GM23338 (cell line): Measurements from ENCODE around the gene NEK11. TPM values are rescaled to one million over a fixed set of nuclear protein-coding genes. Genes with fewer than 3 reads are reported as not detected.
A peak's percentile ranks its signal among the peaks of the same experiment; 100 is the strongest.

ENCODE experiments used
- ATAC-seq: fragments of 200-7000 bp; cut with Tn5 transposase; 3 replicates; pipeline ENCODE4 v1.9.1; 2020
- DNase-seq: peaks from one replicate; pipeline ENCODE4 v3.0.0-alpha.2; 2015; ENCODE audit warnings: low spot score
- H2AFZ ChIP-seq: fragments of 200-600 bp; sonication (generic); 2 replicates; pipeline ENCODE4 v1.8.0; 2016; ENCODE audit warnings: antibody characterized with exemption, mild to moderate bottlenecking, moderate library complexity
- H3F3A ChIP-seq: fragments of 200-600 bp; sonication (generic); replicated peaks from 2 replicates; pipeline ENCODE4 v1.8.0; 2017; ENCODE audit warnings: antibody characterized with exemption, mixed run types, low read depth
- H3K27ac ChIP-seq: fragments of 200-600 bp; sonication (generic); 2 replicates; pipeline ENCODE4 v1.6.1; 2016; ENCODE audit warnings: low read depth
- H3K27me3 ChIP-seq: fragments of 200-600 bp; sonication (generic); 2 replicates; pipeline ENCODE4 v1.8.0; 2016; ENCODE audit warnings: mild to moderate bottlenecking, mixed run types, moderate library complexity; ENCODE audit not compliant: insufficient read depth
- H3K36me3 ChIP-seq: fragments of 200-600 bp; sonication (generic); 2 replicates; pipeline ENCODE4 v1.8.0; 2016; ENCODE audit warnings: mild to moderate bottlenecking; ENCODE audit not compliant: insufficient read depth
- H3K4me1 ChIP-seq: fragments of 200-600 bp; sonication (generic); 2 replicates; pipeline ENCODE4 v1.8.0; 2016; ENCODE audit warnings: mild to moderate bottlenecking, moderate library complexity; ENCODE audit not compliant: insufficient read depth
- H3K4me2 ChIP-seq: fragments of 200-600 bp; sonication (generic); 2 replicates; pipeline ENCODE4 v1.7.1; 2017; ENCODE audit warnings: mixed run types
- H3K4me3 ChIP-seq: fragments of 200-600 bp; sonication (generic); 2 replicates; pipeline ENCODE4 v1.6.1; 2016; ENCODE audit warnings: mixed run types
- H3K79me2 ChIP-seq: fragments of 200-600 bp; sonication (generic); replicated peaks from 2 replicates; pipeline ENCODE4 v1.8.0; 2017; ENCODE audit warnings: mild to moderate bottlenecking; ENCODE audit not compliant: insufficient read depth
- H3K9me2 ChIP-seq: fragments of 200-600 bp; sonication (generic); 2 replicates; pipeline ENCODE4 v1.8.0; 2017; ENCODE audit not compliant: insufficient read depth
- H4K20me1 ChIP-seq: fragments of 200-600 bp; sonication (generic); replicated peaks from 2 replicates; pipeline ENCODE4 v1.8.0; 2017; ENCODE audit warnings: mild to moderate bottlenecking; ENCODE audit not compliant: insufficient read depth
- H3K27ac Mint-ChIP-seq: 2 replicates; pipeline ENCODE4 v1.8.0; 2020; ENCODE audit warnings: inconsistent platforms, mild to moderate bottlenecking, moderate library complexity, mixed read lengths
- H3K27me3 Mint-ChIP-seq: 3 replicates; pipeline ENCODE4 v1.8.0; 2022; ENCODE audit warnings: low read depth, mild to moderate bottlenecking, moderate library complexity, mixed read lengths, inconsistent platforms; ENCODE audit not compliant: insufficient read depth, poor library complexity
- H3K36me3 Mint-ChIP-seq: 3 replicates; pipeline ENCODE4 v1.8.0; 2021; ENCODE audit warnings: low read depth, mild to moderate bottlenecking, inconsistent platforms, moderate library complexity, mixed read lengths
- H3K4me1 Mint-ChIP-seq: 3 replicates; pipeline ENCODE4 v1.8.0; 2020; ENCODE audit warnings: mild to moderate bottlenecking, inconsistent platforms, mixed read lengths
- H3K4me3 Mint-ChIP-seq: 3 replicates; pipeline ENCODE4 v1.8.0; 2021; ENCODE audit warnings: moderate library complexity, mild to moderate bottlenecking, inconsistent platforms, mixed read lengths
- H3K9me3 Mint-ChIP-seq: 3 replicates; pipeline ENCODE4 v1.8.0; 2020; ENCODE audit warnings: moderate library complexity, mild to moderate bottlenecking, inconsistent platforms, mixed read lengths
- CREB1 ChIP-seq: fragments of 250-450 bp; sonication (Bioruptor Pico); IDR thresholded peaks from 2 replicates; pipeline ENCODE4 v1.5.0; 2020; ENCODE audit warnings: low read depth, mild to moderate bottlenecking, moderate library complexity
- CTCF ChIP-seq, 2 experiments: fragments of 200-600 bp in 1 of 2; sonication (generic) in 1 of 2; conservative IDR thresholded peaks; 2 replicates each; pipeline versions ENCODE4 v1.5.1 to v1.6.1; 2016 to 2017; ENCODE audit warnings: antibody characterized with exemption in 2 of 2, low read depth in 2 of 2, mild to moderate bottlenecking in 2 of 2, moderate library complexity in 1 of 2
- ETS1 ChIP-seq: IDR thresholded peaks from 2 replicates; pipeline ENCODE4 v1.6.1; 2016; ENCODE audit warnings: antibody characterized with exemption
- EZH2 ChIP-seq: fragments of 200-600 bp; sonication (generic); IDR thresholded peaks from one replicate; pipeline ENCODE4 v1.8.0; 2017; ENCODE audit warnings: antibody characterized with exemption, mild to moderate bottlenecking, low read depth; ENCODE audit not compliant: unreplicated experiment
- EZH2phosphoT487 ChIP-seq: fragments of 200-600 bp; sonication (generic); IDR thresholded peaks from one replicate; pipeline ENCODE4 v1.8.1; 2018; ENCODE audit warnings: antibody characterized with exemption; ENCODE audit not compliant: unreplicated experiment
- JUNB ChIP-seq: IDR thresholded peaks from one replicate; pipeline ENCODE4 v1.6.1; 2016; ENCODE audit warnings: antibody characterized with exemption; ENCODE audit not compliant: unreplicated experiment
- NANOG ChIP-seq: IDR thresholded peaks from 2 replicates; pipeline ENCODE4 v1.6.1; 2016; ENCODE audit warnings: antibody characterized with exemption, borderline replicate concordance
- REST ChIP-seq: IDR thresholded peaks from one replicate; pipeline ENCODE4 v1.6.1; 2018; ENCODE audit warnings: antibody characterized with exemption; ENCODE audit not compliant: unreplicated experiment
- STAT1 ChIP-seq: IDR thresholded peaks from one replicate; pipeline ENCODE4 v1.6.1; 2016; ENCODE audit warnings: antibody characterized with exemption; ENCODE audit not compliant: unreplicated experiment
- ZNF114 ChIP-seq: fragments of 250-450 bp; sonication (Bioruptor Pico); IDR thresholded peaks from 2 replicates; pipeline ENCODE4 v1.5.0; 2020; ENCODE audit warnings: mild to moderate bottlenecking, moderate library complexity
- ZNF331 ChIP-seq: fragments of 250-450 bp; sonication (Bioruptor Pico); IDR thresholded peaks from 2 replicates; pipeline ENCODE4 v1.5.0; 2020; ENCODE audit warnings: low read depth, mild to moderate bottlenecking, moderate library complexity
- polyA plus RNA-seq: library from polyadenylated mRNA; unstranded; fragments of >200 nt; fragmentation: Nextera tagmentation; extraction: Ambion mirVana; gene quantifications from 2 replicates; pipeline ENCODE4 v1.2.1, GENCODE V29; 2016
- total RNA-seq: library from RNA; depleted of rRNA; stranded (reverse); fragments of >200 nt; shearing (Covaris generic); gene quantifications from 2 replicates; pipeline ENCODE4 v1.2.3, GENCODE V29; 2014

NEK11 gene
- total and polyA plus RNA-seq, 2 experiments from 2014 or later: 0.80 to 1.1 TPM

GRCh38 chr3:131216330-131216729, 189.7 kb downstream of the NEK11 start:
- no peak for DNase-seq
- no peak for TF ChIP-seq JUNB
- no peak for TF ChIP-seq NANOG
- no peak for TF ChIP-seq CTCF (conservative IDR thresholded peaks at IDR 0.05; ENCODE audit: low read depth in 2 of 2)
- no peak for TF ChIP-seq STAT1
- no peak for TF ChIP-seq CREB1 (CRISPR knock-in tag)
- no peak for TF ChIP-seq ZNF114 (CRISPR knock-in tag)
- TF ChIP-seq ZNF331 (CRISPR knock-in tag): no peak
- no peak for TF ChIP-seq EZH2phosphoT487
- no peak for TF ChIP-seq REST
- H3K79me2 ChIP-seq: no peaks in the 10 kb centered on the region
- H3K4me1 ChIP-seq: no peaks in the 10 kb centered on the region
- H3K27ac ChIP-seq: no peak overlapping the region
- peaks cover 15% of the 10 kb centered on the region; the same call in 2 of the 3 replicates for H3K4me1 Mint-ChIP-seq
- H3K36me3 Mint-ChIP-seq: no peaks in the 10 kb centered on the region; the same call in 2 of the 3 replicates
- no peak overlapping the region for H2AFZ ChIP-seq
- H3K4me3 Mint-ChIP-seq: no peak overlapping the region
- no peaks in the 10 kb centered on the region for H3K9me2 ChIP-seq
- no peaks in the 10 kb centered on the region for H3K36me3 ChIP-seq
- H3K27me3 ChIP-seq: no peaks in the 10 kb centered on the region
- H3K4me3 ChIP-seq: no peak overlapping the region
- no peaks in the 10 kb centered on the region for H3F3A ChIP-seq
- peaks cover 4% of the 10 kb centered on the region for H3K27me3 Mint-ChIP-seq
- no peak for ATAC-seq
- peaks cover 3% of the 10 kb centered on the region; the same call in 1 of the 3 replicates for H3K9me3 Mint-ChIP-seq
- H4K20me1 ChIP-seq: no peaks in the 10 kb centered on the region
- H3K27ac Mint-ChIP-seq: no peak overlapping the region; the same call in 1 of the 2 replicates
- H3K4me2 ChIP-seq: no peak overlapping the region

- no peaks in the 10 kb centered on the region; the same call in 2 of the 3 replicates for H3K36me3 Mint-ChIP-seq
- ATAC-seq (peak; percentile 79), DNase-seq (peak; percentile 21)
- H3K27me3 ChIP-seq: no peaks in the 10 kb centered on the region
- no peak overlapping the region; the same call in 1 of the 2 replicates for H3K27ac Mint-ChIP-seq
- H3K9me2 ChIP-seq: no peaks in the 10 kb centered on the region
- H3K4me2 ChIP-seq: no peak overlapping the region
- no peak overlapping the region for H3K4me3 ChIP-seq
- H3K9me3 Mint-ChIP-seq: peaks cover 3% of the 10 kb centered on the region; the same call in 1 of the 3 replicates
- H3K79me2 ChIP-seq: no peaks in the 10 kb centered on the region
- H3K4me1 ChIP-seq: no peaks in the 10 kb centered on the region
- no peak overlapping the region for H3K27ac ChIP-seq
- H3K27me3 Mint-ChIP-seq: peaks cover 4% of the 10 kb centered on the region
- no peak overlapping the region; the same call in 1 of the 2 replicates for H2AFZ ChIP-seq
- peaks cover 15% of the 10 kb centered on the region; the same call in 2 of the 3 replicates for H3K4me1 Mint-ChIP-seq
- H4K20me1 ChIP-seq: no peaks in the 10 kb centered on the region
- H3K36me3 ChIP-seq: no peaks in the 10 kb centered on the region
- no peaks in the 10 kb centered on the region for H3F3A ChIP-seq
- no peak overlapping the region for H3K4me3 Mint-ChIP-seq
- TF ChIP-seq ETS1 (no peak), NANOG (no peak), ZNF331 (CRISPR knock-in tag) (no peak), EZH2 (no peak)
These were observed 190.1 kb downstream of the NEK11 start for GRCh38 chr3:131216801-131217200.
